Lower leg skin (tissue), 3 donors: Measurements from ENCODE around the gene LRRC32.

Experiments used
- POLR2A ChIP-seq, 2 donors: fragments of 450-650 bp; IDR thresholded peaks; one replicate each; pipeline ENCODE4 v1.6.1; 2016 to 2017; ENCODE audit warnings: antibody characterized with exemption in 2 of 2, mild to moderate bottlenecking in 1 of 2, moderate library complexity in 1 of 2
- TF ChIP-seq, protein P1 (sequence below), 3 donors: fragments of 450-650 bp; IDR thresholded peaks; one replicate each; pipeline ENCODE4 v1.5.1; 2016; ENCODE audit warnings: antibody characterized with exemption in 3 of 3, mild to moderate bottlenecking in 3 of 3, moderate library complexity in 2 of 3

DNA sequence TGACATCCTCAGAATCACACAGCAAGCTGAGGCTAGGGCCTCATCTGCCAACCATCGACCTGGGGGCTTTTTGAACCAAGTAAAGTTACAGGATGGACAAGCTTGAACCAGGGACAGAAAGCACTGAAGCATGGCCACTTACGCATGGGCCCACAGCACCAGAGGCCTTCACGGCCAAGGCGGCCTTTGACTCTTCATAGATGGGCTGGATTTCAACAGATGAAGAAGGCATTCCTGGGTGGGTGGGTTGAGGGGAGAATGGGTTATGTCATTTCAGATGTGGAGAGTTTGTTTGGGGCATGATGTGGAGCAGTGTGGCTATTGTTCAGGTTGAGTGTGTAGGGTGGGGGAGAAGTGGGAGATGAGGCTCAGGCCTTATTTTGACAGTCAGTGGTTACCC, 60.2 kb downstream of the LRRC32 start:
- TF ChIP-seq POLR2A (IDR thresholded peaks at IDR 0.05), result no peak
- TF ChIP-seq, protein P1, sequence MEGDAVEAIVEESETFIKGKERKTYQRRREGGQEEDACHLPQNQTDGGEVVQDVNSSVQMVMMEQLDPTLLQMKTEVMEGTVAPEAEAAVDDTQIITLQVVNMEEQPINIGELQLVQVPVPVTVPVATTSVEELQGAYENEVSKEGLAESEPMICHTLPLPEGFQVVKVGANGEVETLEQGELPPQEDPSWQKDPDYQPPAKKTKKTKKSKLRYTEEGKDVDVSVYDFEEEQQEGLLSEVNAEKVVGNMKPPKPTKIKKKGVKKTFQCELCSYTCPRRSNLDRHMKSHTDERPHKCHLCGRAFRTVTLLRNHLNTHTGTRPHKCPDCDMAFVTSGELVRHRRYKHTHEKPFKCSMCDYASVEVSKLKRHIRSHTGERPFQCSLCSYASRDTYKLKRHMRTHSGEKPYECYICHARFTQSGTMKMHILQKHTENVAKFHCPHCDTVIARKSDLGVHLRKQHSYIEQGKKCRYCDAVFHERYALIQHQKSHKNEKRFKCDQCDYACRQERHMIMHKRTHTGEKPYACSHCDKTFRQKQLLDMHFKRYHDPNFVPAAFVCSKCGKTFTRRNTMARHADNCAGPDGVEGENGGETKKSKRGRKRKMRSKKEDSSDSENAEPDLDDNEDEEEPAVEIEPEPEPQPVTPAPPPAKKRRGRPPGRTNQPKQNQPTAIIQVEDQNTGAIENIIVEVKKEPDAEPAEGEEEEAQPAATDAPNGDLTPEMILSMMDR (IDR thresholded peaks at IDR 0.05), result no peak
